Cardiac muscle cell (in vitro differentiated cells and primary cell): ENCODE results near the gene ADAMTSL2. TPM values are rescaled to one million over a fixed set of nuclear protein-coding genes. Genes with fewer than 3 reads are reported as not detected.

Experiments used
- DNase-seq, 2 donors: peaks; one replicate each; pipeline versions ENCODE4 v3.0.0 to v3.0.0-alpha.2; 2010 to 2017; ENCODE audit warnings: low read depth in 1 of 2, low spot score in 1 of 2
- H3K27ac ChIP-seq: fragments of 200-600 bp; sonication (generic); 2 replicates; pipeline ENCODE4 v1.5.1; 2016
- H3K27me3 ChIP-seq: fragments of 200-600 bp; sonication (generic); 2 replicates; pipeline ENCODE4 v1.6.0; 2016; ENCODE audit warnings: control low read depth
- H3K36me3 ChIP-seq: fragments of 200-600 bp; sonication (generic); 2 replicates; pipeline ENCODE4 v1.5.1; 2016; ENCODE audit warnings: control low read depth
- H3K4me1 ChIP-seq: fragments of 200-600 bp; sonication (generic); 2 replicates; pipeline ENCODE4 v1.8.1; 2017; ENCODE audit warnings: low read depth, mild to moderate bottlenecking, mixed run types
- H3K4me3 ChIP-seq: fragments of 200-600 bp; sonication (generic); 2 replicates; pipeline ENCODE4 v1.5.1; 2016; ENCODE audit warnings: mild to moderate bottlenecking
- H3K9me3 ChIP-seq: fragments of 200-600 bp; sonication (generic); 2 replicates; pipeline ENCODE4 v1.5.1; 2017; ENCODE audit warnings: low read depth, mild to moderate bottlenecking, control low read depth
- polyA plus RNA-seq: library from polyadenylated mRNA; unstranded; fragments of >200 nt; fragmentation: Nextera tagmentation; extraction: Ambion mirVana; gene quantifications from 2 replicates; pipeline ENCODE4 v1.2.1, GENCODE V29; 2016
- total RNA-seq: library from RNA; depleted of rRNA; stranded (reverse); fragments of >200 nt; gene quantifications from 2 replicates; pipeline ENCODE4 v1.2.3, GENCODE V29; 2016
- TF ChIP-seq, protein P1 (sequence below): IDR thresholded peaks from 2 replicates; pipeline ENCODE4 v1.5.1; 2012; ENCODE audit warnings: low read depth, mild to moderate bottlenecking, low read length

Gene ADAMTSL2
- total and polyA plus RNA-seq, 2 experiments from 2014 or later: 18.4 to 27.2 TPM

DNA sequence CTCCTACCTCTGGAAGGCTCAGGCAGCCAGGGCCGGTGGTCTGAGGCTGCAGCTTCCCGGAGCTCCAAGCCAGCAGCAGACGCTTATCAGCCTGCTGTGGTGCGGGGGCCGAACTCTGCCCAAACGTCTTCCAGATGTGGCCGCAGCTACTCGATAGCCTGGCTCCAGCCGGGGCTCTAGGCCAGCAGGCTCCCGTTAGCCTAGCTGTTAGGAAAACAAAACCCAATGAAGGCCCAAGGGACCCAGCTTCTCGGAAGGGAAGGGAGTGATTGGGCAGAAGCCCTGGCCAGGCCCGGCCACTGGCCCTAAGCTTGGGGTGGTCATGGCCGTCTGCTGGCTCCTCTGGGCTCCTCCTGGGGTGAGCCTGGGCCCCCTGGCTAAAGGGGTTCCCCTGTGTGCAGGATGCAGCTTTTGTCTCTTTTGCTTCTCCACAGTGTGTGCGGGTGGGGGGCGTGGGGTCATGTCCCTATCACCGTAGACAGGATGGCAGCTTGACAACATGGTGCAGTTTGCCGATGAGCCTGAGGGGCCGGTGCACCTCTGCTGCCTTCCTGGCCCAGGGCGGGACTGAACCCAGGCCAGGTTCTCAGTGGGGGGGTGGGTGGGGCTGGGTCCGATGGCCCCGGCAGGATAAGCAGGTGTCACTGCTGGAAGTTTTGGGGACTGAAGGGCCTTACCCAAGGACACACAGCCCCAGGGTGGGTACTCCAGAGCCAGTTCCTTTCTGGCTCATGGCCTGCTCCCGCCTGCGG, 28.4 kb upstream of the ADAMTSL2 start:
- Histone ChIP-seq H3K4me1 (peaks cover 8% of the 10 kb centered on the region), H3K27me3 (no peaks in the 10 kb centered on the region), H3K27ac (peak overlapping the region; percentile 13), H3K9me3 (no peaks in the 10 kb centered on the region), H3K36me3 (no peaks in the 10 kb centered on the region), H3K4me3 (no peak overlapping the region)
- DNase-seq: peak in 1 of 2 donors; percentile 98
- TF ChIP-seq, protein P1, sequence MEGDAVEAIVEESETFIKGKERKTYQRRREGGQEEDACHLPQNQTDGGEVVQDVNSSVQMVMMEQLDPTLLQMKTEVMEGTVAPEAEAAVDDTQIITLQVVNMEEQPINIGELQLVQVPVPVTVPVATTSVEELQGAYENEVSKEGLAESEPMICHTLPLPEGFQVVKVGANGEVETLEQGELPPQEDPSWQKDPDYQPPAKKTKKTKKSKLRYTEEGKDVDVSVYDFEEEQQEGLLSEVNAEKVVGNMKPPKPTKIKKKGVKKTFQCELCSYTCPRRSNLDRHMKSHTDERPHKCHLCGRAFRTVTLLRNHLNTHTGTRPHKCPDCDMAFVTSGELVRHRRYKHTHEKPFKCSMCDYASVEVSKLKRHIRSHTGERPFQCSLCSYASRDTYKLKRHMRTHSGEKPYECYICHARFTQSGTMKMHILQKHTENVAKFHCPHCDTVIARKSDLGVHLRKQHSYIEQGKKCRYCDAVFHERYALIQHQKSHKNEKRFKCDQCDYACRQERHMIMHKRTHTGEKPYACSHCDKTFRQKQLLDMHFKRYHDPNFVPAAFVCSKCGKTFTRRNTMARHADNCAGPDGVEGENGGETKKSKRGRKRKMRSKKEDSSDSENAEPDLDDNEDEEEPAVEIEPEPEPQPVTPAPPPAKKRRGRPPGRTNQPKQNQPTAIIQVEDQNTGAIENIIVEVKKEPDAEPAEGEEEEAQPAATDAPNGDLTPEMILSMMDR: no peak

DNA sequence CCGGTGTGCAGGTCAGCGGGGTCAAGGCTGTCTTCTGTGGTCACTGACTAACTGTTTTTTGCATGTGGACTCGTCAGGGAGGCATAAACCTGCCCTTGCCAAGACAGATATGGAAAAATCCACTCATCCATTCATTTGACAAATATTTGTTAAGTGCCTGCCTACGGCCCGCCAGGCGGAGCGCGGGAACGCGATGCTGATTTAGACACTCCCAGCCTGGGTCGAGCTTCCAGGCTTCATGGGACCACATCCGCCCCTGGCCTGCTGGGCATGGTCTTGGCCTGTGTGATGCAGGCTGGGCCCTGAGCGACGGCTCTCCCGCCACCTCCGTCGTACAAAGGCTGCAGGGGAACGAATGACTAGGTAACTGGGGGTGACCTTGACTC, 27.9 kb upstream of the ADAMTSL2 start:
- H3K4me1 ChIP-seq: peaks cover 8% of the 10 kb centered on the region
- peak in 1 of 2 donors; percentile 92 for DNase-seq
- H3K27me3 ChIP-seq: no peaks in the 10 kb centered on the region
- H3K27ac ChIP-seq: no peak overlapping the region
- no peaks in the 10 kb centered on the region for H3K36me3 ChIP-seq
- no peaks in the 10 kb centered on the region for H3K9me3 ChIP-seq
- TF ChIP-seq, protein P1: peak; percentile 33
- H3K4me3 ChIP-seq: no peak overlapping the region

DNA sequence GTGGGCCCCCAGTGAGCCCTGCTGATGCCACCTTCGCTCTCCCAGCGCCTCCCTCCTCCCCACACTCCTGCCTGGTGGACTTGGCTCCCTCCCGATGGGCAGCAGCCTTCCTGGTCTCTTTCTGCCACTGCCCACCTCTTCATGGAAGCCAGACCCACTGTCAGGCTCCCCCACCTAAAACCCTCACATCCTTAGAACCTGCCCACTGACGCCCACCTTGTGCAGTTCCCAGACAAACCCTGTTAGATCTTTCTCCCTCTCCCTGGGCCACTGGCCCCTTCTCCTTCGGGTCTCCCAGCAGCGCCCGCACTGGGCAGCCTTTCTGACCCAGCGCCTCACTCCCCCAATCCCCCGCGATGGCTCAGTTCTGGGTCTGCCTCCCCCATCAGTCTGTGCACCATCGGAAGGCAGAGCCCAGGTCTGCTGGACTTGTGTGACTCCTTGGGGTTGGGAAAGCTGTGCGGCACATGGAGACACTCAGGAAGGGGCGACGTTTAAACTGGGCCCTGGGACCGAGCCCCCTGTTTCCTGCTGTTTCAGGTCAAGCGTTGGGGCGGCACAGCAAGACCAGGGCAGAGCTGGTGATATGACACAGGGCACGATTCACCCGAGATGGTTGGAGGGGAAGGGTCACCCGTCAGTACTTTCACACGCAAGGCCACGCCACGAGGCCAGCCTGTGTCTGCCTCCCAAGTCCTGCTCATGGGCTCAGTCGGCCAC, 27.1 kb upstream of the ADAMTSL2 start:
- TF ChIP-seq, protein P1: no peak
- no peak overlapping the region for H3K27ac ChIP-seq
- peaks cover 8% of the 10 kb centered on the region for H3K4me1 ChIP-seq
- H3K27me3 ChIP-seq: no peaks in the 10 kb centered on the region
- no peak for DNase-seq
- no peak overlapping the region for H3K4me3 ChIP-seq
- H3K36me3 ChIP-seq: no peaks in the 10 kb centered on the region
- no peaks in the 10 kb centered on the region for H3K9me3 ChIP-seq

DNA sequence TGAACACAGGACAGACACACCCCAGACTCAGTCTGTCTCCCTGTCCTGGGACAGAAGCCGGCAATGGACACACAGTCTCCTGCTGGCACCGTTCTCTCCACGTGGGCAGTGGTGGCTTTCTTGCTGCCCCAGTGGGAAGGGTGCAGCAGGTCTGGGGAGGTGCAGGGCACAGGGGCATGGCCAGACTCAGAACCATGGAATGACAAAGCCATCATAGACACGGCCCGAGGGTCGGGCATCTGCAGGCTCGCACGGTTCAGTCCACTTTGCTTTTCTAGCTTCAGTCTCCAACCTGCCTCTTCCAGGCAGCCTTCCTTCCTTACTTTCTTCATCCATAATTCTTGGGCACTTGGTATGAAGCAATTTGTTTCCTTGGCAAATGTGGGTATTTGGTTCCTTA, 26.5 kb upstream of the ADAMTSL2 start:
- no peak for DNase-seq
- Histone ChIP-seq H3K4me3 (no peak overlapping the region), H3K9me3 (no peaks in the 10 kb centered on the region), H3K36me3 (no peaks in the 10 kb centered on the region), H3K27ac (no peak overlapping the region), H3K27me3 (no peaks in the 10 kb centered on the region), H3K4me1 (peaks cover 8% of the 10 kb centered on the region)
- TF ChIP-seq, protein P1: no peak

DNA sequence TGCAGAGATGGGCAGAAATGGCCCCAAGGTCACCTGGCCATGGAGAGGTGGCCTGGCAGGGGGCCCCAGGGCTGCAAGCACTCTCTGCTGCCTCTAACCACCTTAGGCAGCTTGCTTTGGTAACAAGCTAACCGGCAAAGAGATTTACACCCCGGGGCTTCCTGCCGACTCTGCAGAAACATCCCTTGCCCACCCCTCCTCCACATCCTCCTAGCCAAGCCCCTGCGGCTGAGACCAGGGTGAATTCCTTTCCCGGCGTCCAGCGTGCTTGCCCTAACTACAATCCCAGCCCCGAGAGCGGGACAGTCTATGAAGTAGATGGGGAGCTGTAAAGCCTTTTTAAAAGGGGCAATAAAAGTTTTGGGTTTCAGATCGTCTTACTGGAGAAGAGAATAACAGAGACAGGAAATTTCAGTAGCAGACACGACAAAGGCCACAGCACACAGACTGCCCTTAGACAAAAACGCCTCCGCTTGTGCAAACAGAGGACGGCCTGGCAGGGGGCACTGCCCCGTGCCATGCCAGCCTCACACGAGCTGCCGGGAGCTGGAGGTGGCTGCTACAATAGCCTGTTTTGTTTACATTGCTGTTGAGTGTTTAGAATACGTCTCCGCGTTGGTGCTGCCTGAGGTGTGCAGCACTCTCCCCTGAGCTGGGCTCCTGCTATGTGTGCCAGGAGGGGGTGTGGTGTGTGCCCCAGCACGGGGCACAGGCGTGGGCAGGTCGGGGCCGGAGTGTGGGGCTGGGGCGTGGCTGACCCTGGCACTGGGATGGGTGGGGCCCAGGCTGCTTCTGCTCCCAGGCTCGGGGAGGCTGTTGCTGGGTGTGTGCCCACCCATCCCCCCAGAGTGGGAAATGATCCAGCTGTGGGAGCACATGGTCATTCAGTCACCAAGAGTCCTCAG, 25.1 kb upstream of the ADAMTSL2 start:
- Histone ChIP-seq H3K36me3 (no peaks in the 10 kb centered on the region), H3K4me3 (no peak overlapping the region), H3K27me3 (no peaks in the 10 kb centered on the region), H3K9me3 (no peaks in the 10 kb centered on the region), H3K4me1 (peaks cover 8% of the 10 kb centered on the region), H3K27ac (no peak overlapping the region)
- TF ChIP-seq, protein P1: no peak
- DNase-seq: peak; percentile 55 to 63
